Measurements from ENCODE around the gene ATP1B3.
A peak's percentile ranks its signal among the peaks of the same experiment; 100 is the strongest.
"Not testable (repeated sequence)": the region's sequence is repeated elsewhere in the genome, so short reads cannot be mapped to it uniquely, and the experiment has no call there.

ATP1B3 gene

GRCh38 chr3:141909408-141909807 lies 33.0 kb downstream of the ATP1B3 start:
- no peak for DNase-seq

GRCh38 chr3:141909986-141910385 lies 33.5 kb downstream of the ATP1B3 start:
- DNase-seq: not testable (repeated sequence)

GRCh38 chr3:141913150-141913811 lies 36.8 kb downstream of the ATP1B3 start:
- DNase-seq: peak; percentile 64

- no peak for DNase-seq
These were observed 37.9 kb downstream of the ATP1B3 start for GRCh38 chr3:141914311-141914710.

GRCh38 chr3:141915016-141915415 lies 38.6 kb downstream of the ATP1B3 start:
- DNase-seq: no peak

GRCh38 chr3:141915766-141916165 lies 39.3 kb downstream of the ATP1B3 start:
- no peak for DNase-seq

- no peak for DNase-seq
These were observed 44.3 kb downstream of the ATP1B3 start for GRCh38 chr3:141920701-141921100.

- no peak for DNase-seq
These were observed 44.9 kb downstream of the ATP1B3 start for GRCh38 chr3:141921316-141921715.

- not testable (repeated sequence) for DNase-seq
These were observed 49.2 kb downstream of the ATP1B3 start for GRCh38 chr3:141925677-141926076.

GRCh38 chr3:141926929-141927328 lies 50.5 kb downstream of the ATP1B3 start:
- no peak for DNase-seq

- no peak for DNase-seq
These were observed 52.3 kb downstream of the ATP1B3 start for GRCh38 chr3:141928631-141929270.

- no peak for DNase-seq
These were observed 53.0 kb downstream of the ATP1B3 start for GRCh38 chr3:141929341-141929995.

- no peak for DNase-seq
These were observed 54.4 kb downstream of the ATP1B3 start for GRCh38 chr3:141930801-141931200.

GRCh38 chr3:141933421-141934300 lies 57.2 kb downstream of the ATP1B3 start:
- DNase-seq: no peak

- DNase-seq: no peak
These were observed 57.9 kb downstream of the ATP1B3 start for GRCh38 chr3:141934354-141934753.

- DNase-seq: no peak
These were observed 61.6 kb downstream of the ATP1B3 start for GRCh38 chr3:141938011-141938500.

- DNase-seq: no peak
These were observed 63.3 kb downstream of the ATP1B3 start for GRCh38 chr3:141939759-141940158.

- DNase-seq: no peak
These were observed 63.8 kb downstream of the ATP1B3 start for GRCh38 chr3:141940194-141940776.

- no peak for DNase-seq
These were observed 64.7 kb downstream of the ATP1B3 start for GRCh38 chr3:141941093-141941492.

GRCh38 chr3:141942006-141942405 lies 65.6 kb downstream of the ATP1B3 start:
- no peak for DNase-seq

- DNase-seq: no peak
These were observed 69.5 kb downstream of the ATP1B3 start for GRCh38 chr3:141945726-141946485.

GRCh38 chr3:141949399-141949798 lies 73.0 kb downstream of the ATP1B3 start:
- DNase-seq: no peak
